ENCODE results near the gene PCDH9.

DNA sequence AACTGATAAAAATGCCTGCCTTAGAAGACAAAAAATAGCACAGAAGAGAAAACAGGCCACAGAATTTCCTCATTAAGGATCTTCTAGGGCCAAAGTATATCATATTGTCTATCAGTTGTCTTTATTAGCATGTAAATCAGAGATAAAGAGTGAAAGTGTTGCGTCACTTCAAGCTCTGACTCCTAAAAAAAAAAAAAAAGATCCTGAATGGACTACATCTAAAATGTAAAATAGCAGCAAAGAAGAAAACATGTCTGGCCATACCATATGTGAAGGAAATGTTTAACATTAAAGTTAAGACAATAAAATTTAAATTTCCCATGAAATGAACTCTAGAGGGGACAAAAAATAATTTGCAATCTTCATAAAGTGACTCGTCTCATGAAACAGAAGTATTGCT lies 237.4 kb downstream of the PCDH9 start:
- TF ChIP-seq, protein P1, sequence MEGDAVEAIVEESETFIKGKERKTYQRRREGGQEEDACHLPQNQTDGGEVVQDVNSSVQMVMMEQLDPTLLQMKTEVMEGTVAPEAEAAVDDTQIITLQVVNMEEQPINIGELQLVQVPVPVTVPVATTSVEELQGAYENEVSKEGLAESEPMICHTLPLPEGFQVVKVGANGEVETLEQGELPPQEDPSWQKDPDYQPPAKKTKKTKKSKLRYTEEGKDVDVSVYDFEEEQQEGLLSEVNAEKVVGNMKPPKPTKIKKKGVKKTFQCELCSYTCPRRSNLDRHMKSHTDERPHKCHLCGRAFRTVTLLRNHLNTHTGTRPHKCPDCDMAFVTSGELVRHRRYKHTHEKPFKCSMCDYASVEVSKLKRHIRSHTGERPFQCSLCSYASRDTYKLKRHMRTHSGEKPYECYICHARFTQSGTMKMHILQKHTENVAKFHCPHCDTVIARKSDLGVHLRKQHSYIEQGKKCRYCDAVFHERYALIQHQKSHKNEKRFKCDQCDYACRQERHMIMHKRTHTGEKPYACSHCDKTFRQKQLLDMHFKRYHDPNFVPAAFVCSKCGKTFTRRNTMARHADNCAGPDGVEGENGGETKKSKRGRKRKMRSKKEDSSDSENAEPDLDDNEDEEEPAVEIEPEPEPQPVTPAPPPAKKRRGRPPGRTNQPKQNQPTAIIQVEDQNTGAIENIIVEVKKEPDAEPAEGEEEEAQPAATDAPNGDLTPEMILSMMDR (IDR thresholded peaks at IDR 0.05; ENCODE audit: insufficient read depth, low read length, poor library complexity, severe bottlenecking) = no peak
- no peak for TF ChIP-seq EZH2phosphoT487 (conservative IDR thresholded peaks at IDR 0.05; ENCODE audit: low read length)

Data from SU-DHL-6 (cell line).